VCaP (cell line): ENCODE measurements around the gene RNH1.

Source experiments
- H3K27ac ChIP-seq: fragments of 450-650 bp; 2 replicates; pipeline ENCODE4 v1.5.1; 2017
- TF ChIP-seq, protein P1 (sequence below): fragments of 450-650 bp; conservative IDR thresholded peaks from 2 replicates; pipeline ENCODE4 v1.5.1; 2017; ENCODE audit warnings: mild to moderate bottlenecking, moderate library complexity

Gene RNH1

GRCh38 chr11:452916-453527, 54.0 kb downstream of the RNH1 start:
- no peak overlapping the region for H3K27ac ChIP-seq
- TF ChIP-seq, protein P1, sequence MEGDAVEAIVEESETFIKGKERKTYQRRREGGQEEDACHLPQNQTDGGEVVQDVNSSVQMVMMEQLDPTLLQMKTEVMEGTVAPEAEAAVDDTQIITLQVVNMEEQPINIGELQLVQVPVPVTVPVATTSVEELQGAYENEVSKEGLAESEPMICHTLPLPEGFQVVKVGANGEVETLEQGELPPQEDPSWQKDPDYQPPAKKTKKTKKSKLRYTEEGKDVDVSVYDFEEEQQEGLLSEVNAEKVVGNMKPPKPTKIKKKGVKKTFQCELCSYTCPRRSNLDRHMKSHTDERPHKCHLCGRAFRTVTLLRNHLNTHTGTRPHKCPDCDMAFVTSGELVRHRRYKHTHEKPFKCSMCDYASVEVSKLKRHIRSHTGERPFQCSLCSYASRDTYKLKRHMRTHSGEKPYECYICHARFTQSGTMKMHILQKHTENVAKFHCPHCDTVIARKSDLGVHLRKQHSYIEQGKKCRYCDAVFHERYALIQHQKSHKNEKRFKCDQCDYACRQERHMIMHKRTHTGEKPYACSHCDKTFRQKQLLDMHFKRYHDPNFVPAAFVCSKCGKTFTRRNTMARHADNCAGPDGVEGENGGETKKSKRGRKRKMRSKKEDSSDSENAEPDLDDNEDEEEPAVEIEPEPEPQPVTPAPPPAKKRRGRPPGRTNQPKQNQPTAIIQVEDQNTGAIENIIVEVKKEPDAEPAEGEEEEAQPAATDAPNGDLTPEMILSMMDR, result no peak

GRCh38 chr11:452203-452744, 54.8 kb downstream of the RNH1 start:
- TF ChIP-seq, protein P1, result no peak
- H3K27ac ChIP-seq, result no peak overlapping the region; the same call in 1 of the 2 replicates

GRCh38 chr11:451738-452137, 55.3 kb downstream of the RNH1 start:
- TF ChIP-seq, protein P1, result no peak
- peak overlapping the region; percentile 85; the same call in 1 of the 2 replicates for H3K27ac ChIP-seq

DNA sequence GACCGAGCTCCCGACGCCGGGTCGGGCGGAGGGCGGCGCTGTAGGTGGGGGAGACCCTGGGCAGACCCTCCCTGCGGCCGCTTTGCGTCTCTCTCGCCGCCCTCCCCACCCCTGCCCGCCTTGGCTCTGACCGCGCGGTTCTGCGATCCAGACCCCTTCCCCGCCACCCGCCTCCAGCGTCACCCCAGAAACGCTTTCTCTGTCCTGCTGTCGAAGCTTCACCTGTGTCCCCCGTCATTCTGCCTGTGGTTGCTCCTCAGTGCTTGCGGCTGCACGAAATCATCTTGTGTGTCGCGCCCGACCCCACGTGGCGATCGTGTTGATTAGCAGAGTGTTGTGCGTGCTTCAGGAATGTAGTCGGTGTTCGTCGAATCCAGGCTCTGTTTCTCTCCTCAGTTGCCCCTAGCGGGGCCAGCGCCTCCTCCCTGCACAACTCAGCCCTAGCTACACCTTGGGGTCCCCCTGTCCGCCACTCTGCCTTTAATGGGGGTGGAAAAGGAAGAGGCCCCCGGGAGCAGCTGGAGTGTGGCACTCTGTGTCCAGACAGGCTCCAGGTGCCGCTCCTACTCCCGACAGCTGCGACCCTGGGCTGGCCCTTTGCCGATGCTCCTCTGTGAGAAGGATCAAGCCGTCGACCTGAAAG, 56.1 kb downstream of the RNH1 start:
- TF ChIP-seq, protein P1, result peak; percentile 68
- peak overlapping the region; percentile 85 for H3K27ac ChIP-seq

- TF ChIP-seq, protein P1, result no peak
- peak within 1 kb of the TSS; percentile 85 for H3K27ac ChIP-seq
These were observed 56.9 kb downstream of the RNH1 start, which contains the start of gene PTDSS2 for GRCh38 chr11:449889-450808. PTDSS2 (plus strand) TSS chr11:450279; CDS start chr11:450456, 177 bp downstream.

DNA sequence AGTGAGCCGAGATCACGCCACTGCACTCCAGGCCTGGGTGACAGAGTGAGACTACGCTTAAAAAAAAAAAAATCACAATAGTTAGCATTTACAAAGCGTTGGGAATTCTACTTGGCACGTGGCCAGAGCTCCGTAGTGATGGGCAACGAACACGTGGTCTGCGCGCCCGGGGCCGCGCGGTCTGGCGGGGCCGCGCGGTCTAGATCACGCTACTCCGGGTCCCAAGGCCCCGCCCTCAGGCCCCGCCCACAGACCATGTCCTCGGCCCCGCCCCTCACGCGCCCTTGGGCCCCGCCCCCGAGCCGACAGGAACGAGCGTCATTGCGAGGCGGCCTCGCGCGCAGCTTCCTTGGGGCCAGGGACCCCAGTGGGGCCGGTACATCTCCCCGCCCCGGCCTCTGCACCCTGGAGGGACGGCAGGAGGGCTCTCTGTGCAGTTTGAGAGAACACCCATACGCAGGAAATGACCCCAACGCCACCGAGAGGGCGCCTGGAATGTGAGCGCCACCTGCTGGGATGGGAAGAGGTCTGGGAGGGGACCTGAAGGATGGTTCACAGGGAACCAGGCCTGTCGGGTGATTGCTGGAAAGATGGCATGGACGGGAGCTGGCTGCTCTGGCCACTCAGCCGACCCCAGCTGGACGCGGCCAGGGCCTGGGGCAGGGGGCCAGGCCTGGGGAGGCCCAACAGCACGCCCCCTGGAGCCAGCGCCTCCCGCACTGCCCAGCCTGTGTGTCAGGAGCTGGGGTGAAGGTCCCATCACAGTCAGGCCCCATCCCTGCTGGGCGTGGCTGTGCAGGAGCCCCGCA, 58.9 kb downstream of the RNH1 start:
- peak overlapping the region; percentile 85 for H3K27ac ChIP-seq

More for the DNA sequence above, 58.9 kb downstream of the RNH1 start:
- TF ChIP-seq, protein P1, result peak; percentile 92
